ENCODE data around the gene VSTM2L. TPM values are rescaled to one million over a fixed set of nuclear protein-coding genes. Genes with fewer than 3 reads are reported as not detected.

The VSTM2L gene
- total and polyA plus RNA-seq, 8 donors = 1.1 to 10.1 (median 2.8) TPM

DNA sequence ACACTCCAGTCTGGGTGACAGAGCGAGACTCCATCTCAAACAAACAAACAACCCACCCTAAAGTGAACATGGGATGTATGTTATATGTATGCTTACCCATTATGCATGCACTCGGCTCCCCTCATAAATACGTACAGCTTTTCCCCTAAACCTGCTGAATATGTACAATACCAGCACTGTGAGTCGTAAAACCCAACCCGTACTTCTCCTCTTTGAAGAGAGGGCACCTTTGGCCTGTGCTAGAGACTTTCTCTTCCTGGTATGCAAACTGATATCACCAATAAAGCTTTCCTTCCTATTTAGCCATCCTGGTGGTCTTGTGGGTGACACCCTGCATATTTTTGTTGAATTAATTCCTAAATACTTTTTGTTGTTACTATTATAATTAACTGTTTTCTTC lies 51.3 kb downstream of the VSTM2L start:
- Histone ChIP-seq H3K27ac (no peak overlapping the region), H3K4me1 (no peaks in the 10 kb centered on the region), H3K36me3 (no peaks in the 10 kb centered on the region), H3K27me3 (no peaks in the 10 kb centered on the region), H3K4me3 (no peak overlapping the region), H3K9me3 (no peaks in the 10 kb centered on the region)
- DNase-seq (no peak), ATAC-seq (no peak), FAIRE-seq (no peak)
- intact Hi-C loops (cut with DNase I) = no loop called here
- WGBS, 2 donors = 84 to 88% methylated on average over 5 of the region's 5 CpGs
- no peak for TF ChIP-seq CTCF (IDR thresholded peaks at IDR 0.05)

- no peak for DNase-seq
- no peaks in the 10 kb centered on the region for H3K27me3 ChIP-seq
- no peak for TF ChIP-seq CTCF (IDR thresholded peaks at IDR 0.05)
- no peaks in the 10 kb centered on the region for H3K4me1 ChIP-seq
- no peak for ATAC-seq
- no peak overlapping the region for H3K27ac ChIP-seq
- 66 to 67% methylated on average over 14 of the region's 14 CpGs for WGBS, 2 donors
- intact Hi-C loops (cut with DNase I) = no loop called here
- no peaks in the 10 kb centered on the region for H3K36me3 ChIP-seq
- no peaks in the 10 kb centered on the region for H3K9me3 ChIP-seq
- no peak overlapping the region for H3K4me3 ChIP-seq
- FAIRE-seq = no peak
Measured at GRCh38 chr20:37954626-37955025, 51.7 kb downstream of the VSTM2L start.

DNA sequence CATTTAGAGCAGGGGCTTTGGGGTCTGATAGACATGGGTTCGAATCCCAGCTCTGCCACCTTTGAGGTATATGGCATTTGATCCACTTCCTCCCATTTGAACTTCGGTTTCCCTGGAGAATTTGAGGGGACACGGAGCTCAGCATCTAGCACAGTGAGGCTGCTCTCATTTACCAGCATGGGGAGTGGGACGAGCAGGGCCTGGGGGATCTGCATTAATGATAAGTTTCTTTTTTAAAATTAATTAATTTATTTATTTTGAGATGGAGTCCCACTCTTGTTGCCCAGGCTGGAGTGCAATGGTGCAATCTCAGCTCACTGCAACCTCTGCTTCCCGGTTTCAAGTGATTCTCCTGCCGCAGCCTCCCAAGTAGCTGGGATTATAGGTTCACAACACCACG lies 52.6 kb downstream of the VSTM2L start:
- TF ChIP-seq CTCF (IDR thresholded peaks at IDR 0.05) = no peak
- ATAC-seq (no peak), DNase-seq (no peak), FAIRE-seq (no peak)
- intact Hi-C loops (cut with DNase I) = no loop called here
- Histone ChIP-seq H3K27me3 (no peaks in the 10 kb centered on the region), H3K4me3 (no peak overlapping the region), H3K4me1 (no peaks in the 10 kb centered on the region), H3K36me3 (no peaks in the 10 kb centered on the region), H3K9me3 (no peaks in the 10 kb centered on the region), H3K27ac (no peak overlapping the region)
- 80 to 89% methylated on average over 7 of the region's 7 CpGs for WGBS, 2 donors

- ATAC-seq = no peak
Measured at GRCh38 chr20:37956107-37956585, 53.2 kb downstream of the VSTM2L start.

More at GRCh38 chr20:37956107-37956585, 53.2 kb downstream of the VSTM2L start:
- 19 to 25% methylated on average over 3 of the region's 3 CpGs for WGBS, 2 donors
- FAIRE-seq (no peak), DNase-seq (no peak)
- intact Hi-C loops (cut with DNase I) = no loop called here
- no peaks in the 10 kb centered on the region for H3K27me3 ChIP-seq
- H3K9me3 ChIP-seq = no peaks in the 10 kb centered on the region
- no peak for TF ChIP-seq CTCF (IDR thresholded peaks at IDR 0.05)
- H3K27ac ChIP-seq = no peak overlapping the region
- no peaks in the 10 kb centered on the region for H3K36me3 ChIP-seq
- no peak overlapping the region for H3K4me3 ChIP-seq
- H3K4me1 ChIP-seq = no peaks in the 10 kb centered on the region
